Measurements from ENCODE around the gene KIAA1614. TPM values are rescaled to one million over a fixed set of nuclear protein-coding genes. Genes with fewer than 3 reads are reported as not detected.

KIAA1614 gene
- total and polyA plus RNA-seq, 10 of the 15 experiments (the other 5 are each of a cell fraction or from before 2014, with no cell fraction given), result 0.03 to 1.0 (median 0.26) TPM; not detected in 1

GRCh38 chr1:180892272-180892671 lies 20.4 kb upstream of the KIAA1614 start:
- no peak for ATAC-seq
- ChIA-PET SMC1A (ENCODE audit: uncharacterized antibody, unreplicated experiment) (interaction anchor here (1.0 to 1.4 kb wide), 2 partner anchors 11 to 17 kb away, joined by 4 read pairs; no protein-coding TSS in a partner anchor), RAD21 (ENCODE audit: unreplicated experiment) (interaction anchor here (0.6 to 1.6 kb wide), 4 partner anchors 9 to 250 kb away, joined by 3 to 5 read pairs (median 4); no protein-coding TSS in a partner anchor), POLR2A (interaction anchor here (0.6 kb wide), 2 partner anchors 21 to 274 kb away, joined by 3 to 7 read pairs; no protein-coding TSS in a partner anchor), CTCF (interaction anchor here (1.0 to 1.3 kb wide), 3 partner anchors 10 to 29 kb away, joined by 3 to 4 read pairs (median 4); no protein-coding TSS in a partner anchor)
- Histone ChIP-seq H2AFZ (ENCODE audit: control insufficient read depth, low read depth, low read length) (no peak overlapping the region), H4K20me1 (ENCODE audit: control insufficient read depth, insufficient read depth) (no peaks in the 10 kb centered on the region), H3K4me1 (ENCODE audit: control insufficient read depth, insufficient read depth, low read length) (peaks cover 8% of the 10 kb centered on the region), H3K27me3 (replicated peaks in 1 of 2; ENCODE audit: control insufficient read depth in 2 of 2, insufficient read depth in 2 of 2, low read length in 1 of 2) (no peaks in the 10 kb centered on the region), H3K27ac (ENCODE audit: control insufficient read depth, insufficient read depth) (no peak overlapping the region), H3K4me3 (no peak overlapping the region), H3K9ac (ENCODE audit: control insufficient read depth, insufficient read depth, low read length) (no peak overlapping the region), H3K9me3 (replicated peaks; ENCODE audit: control insufficient read depth, insufficient read depth, low read length) (no peaks in the 10 kb centered on the region), H3K79me2 (ENCODE audit: control insufficient read depth, insufficient read depth, low read length) (no peaks in the 10 kb centered on the region), H3K4me2 (ENCODE audit: control insufficient read depth, insufficient read depth) (no peak overlapping the region), H3K36me3 (ENCODE audit: control insufficient read depth in 2 of 2, insufficient read depth in 2 of 2, low read length in 1 of 2) (no peaks in the 10 kb centered on the region)
- TF ChIP-seq ZNF24 (IDR thresholded peaks at IDR 0.05) (no peak), PRDM15 (CRISPR knock-in tag; IDR thresholded peaks at IDR 0.05) (no peak), MTA3 (IDR thresholded peaks at IDR 0.05; ENCODE audit: borderline replicate concordance, low read length) (no peak)
- intact Hi-C loops (cut with micrococcal nuclease; ENCODE audit: unreplicated experiment), result no loop called here
- no peak for FAIRE-seq
- no TSS peak for BruUV-seq (replicated peaks)
- DNase-seq (ENCODE audit: low read depth, low spot score), result no peak
- 97% methylated on average over 5 of the region's 5 CpGs for WGBS (ENCODE audit: insufficient coverage, insufficient replicate concordance, low lambda C conversion rate, missing lambda C conversion rate)
- in situ Hi-C loops (cut with MboI), result no loop called here

Data from GM12878 (cell line).